Left ventricle myocardium inferior (tissue), 1 donor: ENCODE measurements around the gene MYOZ3. TPM values are rescaled to one million over a fixed set of nuclear protein-coding genes. Genes with fewer than 3 reads are reported as not detected.

Source experiments
- DNase-seq: peaks from one replicate; pipeline ENCODE4 v3.0.0-alpha.2; 2020
- H3K27ac ChIP-seq: fragments of 200-600 bp; replicated peaks from 2 replicates; pipeline ENCODE4 v1.8.0; 2021
- H3K27me3 ChIP-seq: fragments of 200-600 bp; 2 replicates; pipeline ENCODE4 v1.8.0; 2021; ENCODE audit warnings: low read depth
- H3K36me3 ChIP-seq: fragments of 200-600 bp; 2 replicates; pipeline ENCODE4 v1.8.0; 2021
- H3K4me1 ChIP-seq: fragments of 200-600 bp; 2 replicates; pipeline ENCODE4 v1.8.0; 2021
- H3K4me3 ChIP-seq: fragments of 200-600 bp; 2 replicates; pipeline ENCODE4 v1.8.0; 2021; ENCODE audit warnings: mild to moderate bottlenecking, moderate library complexity
- H3K9me3 ChIP-seq: fragments of 200-600 bp; replicated peaks from 2 replicates; pipeline ENCODE4 v1.8.0; 2021
- intact Hi-C: fragments of 100-400 bp; cut with micrococcal nuclease; formaldehyde crosslinking; loops from one replicate; pipeline ENCODE4 v1.11.0; 2022
- total RNA-seq: library from RNA; stranded (reverse); fragmentation: NEBNext Ultra II Directional; extraction: Animal tissue kit (Norgen Biotek cat#: 25700); gene quantifications from one replicate; pipeline ENCODE4 v1.2.1, GENCODE V29; 2021
- TF ChIP-seq, protein P1 (sequence below): fragments of 200-600 bp; IDR thresholded peaks from 2 replicates; pipeline ENCODE4 v1.8.0; 2021; ENCODE audit warnings: antibody characterized with exemption, mild to moderate bottlenecking, borderline replicate concordance
- donor health status: DM: no; HTN: yes; CAD: no; lungs with severe emphysema.

Gene MYOZ3
- total RNA-seq, 1 donor from 2014 or later, result 6.2 TPM

GRCh38 chr5:150656191-150657132, 4.6 kb upstream of the MYOZ3 start:
- intact Hi-C loops, result loop anchor here (5.0 kb wide), 2 partner anchors 69 to 94 kb away; no protein-coding TSS in a partner anchor
- peaks cover 12% of the 10 kb centered on the region for H3K36me3 ChIP-seq
- H3K27ac ChIP-seq, result peak overlapping the region; percentile 94
- no peaks in the 10 kb centered on the region for H3K27me3 ChIP-seq
- peak; percentile 77 for DNase-seq
- TF ChIP-seq, protein P1, sequence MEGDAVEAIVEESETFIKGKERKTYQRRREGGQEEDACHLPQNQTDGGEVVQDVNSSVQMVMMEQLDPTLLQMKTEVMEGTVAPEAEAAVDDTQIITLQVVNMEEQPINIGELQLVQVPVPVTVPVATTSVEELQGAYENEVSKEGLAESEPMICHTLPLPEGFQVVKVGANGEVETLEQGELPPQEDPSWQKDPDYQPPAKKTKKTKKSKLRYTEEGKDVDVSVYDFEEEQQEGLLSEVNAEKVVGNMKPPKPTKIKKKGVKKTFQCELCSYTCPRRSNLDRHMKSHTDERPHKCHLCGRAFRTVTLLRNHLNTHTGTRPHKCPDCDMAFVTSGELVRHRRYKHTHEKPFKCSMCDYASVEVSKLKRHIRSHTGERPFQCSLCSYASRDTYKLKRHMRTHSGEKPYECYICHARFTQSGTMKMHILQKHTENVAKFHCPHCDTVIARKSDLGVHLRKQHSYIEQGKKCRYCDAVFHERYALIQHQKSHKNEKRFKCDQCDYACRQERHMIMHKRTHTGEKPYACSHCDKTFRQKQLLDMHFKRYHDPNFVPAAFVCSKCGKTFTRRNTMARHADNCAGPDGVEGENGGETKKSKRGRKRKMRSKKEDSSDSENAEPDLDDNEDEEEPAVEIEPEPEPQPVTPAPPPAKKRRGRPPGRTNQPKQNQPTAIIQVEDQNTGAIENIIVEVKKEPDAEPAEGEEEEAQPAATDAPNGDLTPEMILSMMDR, result peak; percentile 81
- no peaks in the 10 kb centered on the region for H3K9me3 ChIP-seq
- H3K4me1 ChIP-seq, result peaks cover 84% of the 10 kb centered on the region
- peak overlapping the region; percentile 71 for H3K4me3 ChIP-seq

GRCh38 chr5:150658121-150658520, 2.9 kb upstream of the MYOZ3 start:
- Histone ChIP-seq H3K4me1 (peaks cover 68% of the 10 kb centered on the region), H3K4me3 (no peak overlapping the region), H3K36me3 (no peaks in the 10 kb centered on the region), H3K27me3 (no peaks in the 10 kb centered on the region), H3K9me3 (no peaks in the 10 kb centered on the region), H3K27ac (peak overlapping the region; percentile 94)
- DNase-seq, result no peak
- TF ChIP-seq, protein P1, result no peak
- intact Hi-C loops, result loop anchor here (5.0 kb wide), 2 partner anchors 71 to 96 kb away; no protein-coding TSS in a partner anchor

DNA sequence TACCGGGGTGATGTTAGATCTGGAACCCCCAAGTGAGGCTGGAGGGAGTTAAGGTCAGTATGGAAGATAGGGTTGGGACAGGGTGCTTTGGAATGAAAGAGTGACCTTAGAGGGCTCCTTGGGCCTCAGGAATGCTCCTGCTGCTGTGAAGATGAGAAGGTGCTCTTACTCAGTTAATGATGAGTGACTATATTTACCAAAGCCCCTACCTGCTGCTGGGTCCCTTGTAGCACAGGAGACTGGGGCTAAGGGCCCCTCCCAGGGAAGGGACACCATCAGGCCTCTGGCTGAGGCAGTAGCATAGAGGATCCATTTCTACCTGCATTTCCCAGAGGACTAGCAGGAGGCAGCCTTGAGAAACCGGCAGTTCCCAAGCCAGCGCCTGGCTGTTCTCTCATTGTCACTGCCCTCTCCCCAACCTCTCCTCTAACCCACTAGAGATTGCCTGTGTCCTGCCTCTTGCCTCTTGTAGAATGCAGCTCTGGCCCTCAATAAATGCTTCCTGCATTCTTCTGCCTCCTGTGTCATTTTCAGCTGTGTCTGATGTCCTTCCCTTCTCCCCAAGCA, 2.3 kb upstream of the MYOZ3 start:
- intact Hi-C loops, result loop anchor here (5.0 kb wide), 2 partner anchors 71 to 96 kb away; no protein-coding TSS in a partner anchor

GRCh38 chr5:150659360-150660107, 1.5 kb upstream of the MYOZ3 start:
- Histone ChIP-seq H3K4me3 (no peak overlapping the region), H3K27ac (peak overlapping the region; percentile 94), H3K4me1 (peaks cover 61% of the 10 kb centered on the region), H3K27me3 (no peaks in the 10 kb centered on the region), H3K9me3 (no peaks in the 10 kb centered on the region), H3K36me3 (no peaks in the 10 kb centered on the region)
- TF ChIP-seq, protein P1, result no peak
- intact Hi-C loops, result loop anchor here (5.0 kb wide), 2 partner anchors 72 to 97 kb away; no protein-coding TSS in a partner anchor
- no peak for DNase-seq

More for the DNA sequence above, 2.3 kb upstream of the MYOZ3 start:
- DNase-seq, result no peak
- Histone ChIP-seq H3K4me1 (peaks cover 61% of the 10 kb centered on the region), H3K27me3 (no peaks in the 10 kb centered on the region), H3K36me3 (no peaks in the 10 kb centered on the region), H3K4me3 (no peak overlapping the region), H3K27ac (peak overlapping the region; percentile 94), H3K9me3 (no peaks in the 10 kb centered on the region)
- TF ChIP-seq, protein P1, result no peak
